Ovary (tissue), 9 donors: Measurements from ENCODE around the gene RBFOX2. TPM values are rescaled to one million over a fixed set of nuclear protein-coding genes. Genes with fewer than 3 reads are reported as not detected.

ENCODE experiments used
- DNase-seq, 5 donors: peaks; one replicate each; pipeline ENCODE4 v3.0.0-alpha.2; 2019 to 2020
- H3K27ac ChIP-seq, 2 donors: fragments of 200-600 bp; one replicate each; pipeline versions ENCODE4 v1.5.1 to v1.8.0; 2019 to 2022
- H3K27me3 ChIP-seq: fragments of 200-600 bp; one replicate; pipeline ENCODE4 v1.8.0; 2022
- H3K36me3 ChIP-seq: fragments of 200-600 bp; sonication (generic); one replicate; pipeline ENCODE4 v1.5.1; 2019
- H3K4me1 ChIP-seq: one replicate; pipeline ENCODE4 v1.8.1; 2013; ENCODE audit warnings: mild to moderate bottlenecking, moderate library complexity; ENCODE audit not compliant: insufficient read depth
- H3K4me3 ChIP-seq: fragments of 200-600 bp; sonication (generic); one replicate; pipeline ENCODE4 v1.5.1; 2017
- H3K9me3 ChIP-seq, 2 donors: fragments of 200-600 bp in 1 of 2; sonication (generic) in 1 of 2; one replicate each; pipeline versions ENCODE4 v1.5.1 to v1.8.1; 2013 to 2019; ENCODE audit warnings: mild to moderate bottlenecking in 1 of 2, moderate library complexity in 1 of 2
- CTCF ChIP-seq, 3 donors: fragments of 450-650 bp in 2 of 3; fragments of 200-600 bp in 1 of 3; IDR thresholded peaks; one replicate each; pipeline versions ENCODE4 v1.5.1 to v1.8.0; 2016 to 2022; ENCODE audit warnings: antibody characterized with exemption in 3 of 3, mild to moderate bottlenecking in 1 of 3
- EP300 ChIP-seq: sonication (generic); formaldehyde crosslinking; IDR thresholded peaks from one replicate; pipeline ENCODE4 v1.6.1; 2017; ENCODE audit warnings: antibody characterized with exemption
- POLR2A ChIP-seq: fragments of 450-650 bp; IDR thresholded peaks from one replicate; pipeline ENCODE4 v1.6.1; 2017; ENCODE audit warnings: antibody characterized with exemption, mild to moderate bottlenecking, moderate library complexity
- WGBS, 3 donors: extraction: QIAGEN DNeasy Blood & Tissue Kit in 1 of 3; methylation state at CpG; one replicate each; pipeline versions ENCODE4 v1.1.5 to v1.1.7; 2013 to 2017; 5-methylcytosine and 5-hydroxymethylcytosine counted together
- intact Hi-C, 4 donors: fragments of 100-400 bp; cut with DNase I; formaldehyde crosslinking; loops; one replicate each; pipeline versions ENCODE4 v1.11.0 to v1.15.1; 2022 to 2023
- polyA plus RNA-seq, 2 donors: library from polyadenylated mRNA; stranded (reverse); fragments of 200-250 nt in 1 of 2; fragments of 350-450 nt in 1 of 2; fragmentation: Illumina TruSeq in 1 of 2; extraction: RNeasy Lipid Tissue Mini Kit (QIAGEN cat#74804) in 1 of 2; gene quantifications; one replicate each; pipeline ENCODE4 v1.2.3, GENCODE V29; 2013 to 2014
- total RNA-seq, 7 donors: library from RNA; depleted of rRNA in 2 of 7; stranded (reverse); fragments of >200 nt in 2 of 7; fragmentation: NEBNext Ultra II Directional in 3 of 7; extraction: Animal tissue kit (Norgen Biotek cat#: 25700) in 3 of 7; gene quantifications; one replicate each; pipeline versions ENCODE4 v1.1.0 to v1.2.4, GENCODE V29; 2016 to 2023
- donor health status: DM: no; HTN: no; CAD: no; lungs with moderate emphysema.
- donor health status: DM: no; HTN: no; CAD: no.
- donor health status: Bipolar disorder and iron deficiency.
- donor health status: DM: yes; HTN: yes; CAD: no.
- donor health status: DM: no; HTN: no; CAD: no.
- donor health status: DM: yes; HTN: yes; CAD: no.

Gene RBFOX2
- total and polyA plus RNA-seq, 9 donors, result 68.7 to 140 (median 128) TPM

DNA sequence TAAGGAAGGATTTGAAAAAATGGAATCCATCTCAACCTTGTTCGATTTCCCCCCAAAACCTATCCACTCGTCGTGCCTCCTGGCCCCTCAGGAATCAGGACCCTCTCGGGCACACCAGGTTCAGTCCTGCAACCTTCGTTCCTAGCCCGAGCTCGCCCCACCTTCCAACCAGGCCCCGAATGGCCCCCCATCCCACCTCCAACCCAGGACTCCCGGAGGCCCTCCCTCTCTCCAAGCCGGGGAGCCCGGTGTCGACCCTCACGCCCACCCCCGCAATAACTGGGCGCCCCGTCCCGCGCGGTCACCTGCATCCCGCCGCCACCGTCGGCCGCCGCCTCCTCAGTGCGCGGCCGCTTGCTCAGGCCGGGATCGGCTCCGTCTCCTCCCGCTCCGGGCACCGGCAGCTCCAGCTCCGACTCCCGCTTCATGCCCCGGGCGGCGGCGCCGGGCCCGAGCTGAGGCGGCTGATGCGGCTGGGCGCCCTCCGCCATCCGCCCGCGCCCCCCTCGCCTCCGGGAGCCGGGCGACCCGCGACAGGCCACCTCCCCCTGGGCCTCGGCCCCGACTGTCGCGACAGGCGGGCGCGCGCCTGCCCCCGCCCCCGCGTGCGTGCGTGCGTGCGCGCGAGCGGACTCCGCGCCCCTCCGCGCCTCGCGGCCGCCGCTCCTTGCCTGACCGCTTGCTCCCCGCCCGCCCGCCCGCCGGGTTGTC lies 534 bp downstream of the RBFOX2 start:
- Histone ChIP-seq H3K4me3 (peak overlapping the region; percentile 66), H3K27me3 (no peaks in the 10 kb centered on the region), H3K36me3 (no peaks in the 10 kb centered on the region), H3K27ac (peak overlapping the region; percentile 84 to 93), H3K4me1 (peaks cover 9% of the 10 kb centered on the region), H3K9me3 (no peaks in the 10 kb centered on the region)
- intact Hi-C loops, result loop anchor here in 3 of 4 donors (10.0 kb wide), 2 partner anchors 53 to 63 kb away; no protein-coding TSS in a partner anchor
- no peak for TF ChIP-seq POLR2A
- no peak for TF ChIP-seq EP300
- no peak for TF ChIP-seq CTCF (IDR thresholded peaks at IDR 0.05)
- WGBS, 3 donors, result 0 to 1% (median 1%) methylated on average over 51 to 86 of the region's 87 CpGs
- peak in 2 of 5 donors; percentile 50 to 63 for DNase-seq

DNA sequence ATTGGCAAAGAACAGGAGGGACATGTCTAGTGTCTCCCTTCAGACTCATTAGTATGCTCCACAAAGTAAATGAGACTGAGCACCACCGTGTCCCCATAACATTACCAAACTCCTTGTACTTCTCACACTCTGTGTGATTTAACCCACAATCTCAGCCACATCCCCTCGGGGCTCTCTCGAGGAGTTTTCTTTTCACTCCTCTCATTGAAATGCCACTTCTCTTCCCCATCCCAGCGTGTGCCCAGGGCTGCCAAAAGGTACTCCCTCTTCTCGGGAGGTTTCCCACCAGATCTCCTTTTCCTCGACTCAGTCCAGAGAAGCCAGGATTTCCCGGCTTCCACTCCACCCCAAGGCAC lies 1.1 kb downstream of the RBFOX2 start:
- peak in 3 of 5 donors; percentile 22 to 42 (median 26) for DNase-seq
- intact Hi-C loops, result loop anchor here in 3 of 4 donors (10.0 kb wide), 2 partner anchors 53 to 63 kb away; no protein-coding TSS in a partner anchor
- 0% methylated on average over 7 of the region's 7 CpGs for WGBS, 3 donors
- no peak for TF ChIP-seq POLR2A
- H3K4me3 ChIP-seq, result peak overlapping the region; percentile 66
- H3K9me3 ChIP-seq, result no peaks in the 10 kb centered on the region
- peaks cover 12% of the 10 kb centered on the region for H3K4me1 ChIP-seq
- H3K27me3 ChIP-seq, result no peaks in the 10 kb centered on the region
- peak overlapping the region; percentile 84 to 93 for H3K27ac ChIP-seq
- no peaks in the 10 kb centered on the region for H3K36me3 ChIP-seq

GRCh38 chr22:36026741-36027140 lies 1.9 kb downstream of the RBFOX2 start:
- Histone ChIP-seq H3K36me3 (no peaks in the 10 kb centered on the region), H3K9me3 (no peaks in the 10 kb centered on the region), H3K4me1 (peaks cover 15% of the 10 kb centered on the region), H3K27ac (no peak overlapping the region), H3K27me3 (no peaks in the 10 kb centered on the region), H3K4me3 (peak overlapping the region; percentile 66)
- TF ChIP-seq CTCF (IDR thresholded peaks at IDR 0.05) (no peak), POLR2A (no peak), EP300 (no peak)
- intact Hi-C loops, result loop anchor here in 3 of 4 donors (10.0 kb wide), 2 partner anchors 52 to 62 kb away; no protein-coding TSS in a partner anchor
- DNase-seq, result no peak

DNA sequence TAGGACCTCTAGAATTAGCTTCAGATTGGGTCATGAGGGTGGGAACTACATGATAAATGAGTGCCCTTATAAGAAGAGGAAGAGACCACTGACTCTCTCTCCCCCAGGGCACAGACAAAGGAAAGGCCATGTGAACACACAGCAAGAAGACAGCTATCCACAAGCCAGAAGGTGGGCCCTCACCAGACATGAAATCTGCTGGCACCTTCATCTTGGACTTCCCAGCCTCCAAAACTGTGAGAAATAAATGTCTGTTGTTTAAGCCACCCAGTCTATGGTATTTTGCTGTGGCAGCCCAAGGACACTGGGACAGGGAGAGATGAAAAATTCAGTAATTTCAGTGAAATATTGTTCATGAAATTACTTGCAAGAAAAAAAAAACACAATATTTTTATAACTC lies 5.9 kb downstream of the RBFOX2 start:
- intact Hi-C loops, result loop anchor here in 3 of 4 donors (10.0 kb wide), 2 partner anchors 48 to 58 kb away; no protein-coding TSS in a partner anchor
- Histone ChIP-seq H3K36me3 (no peaks in the 10 kb centered on the region), H3K27me3 (no peaks in the 10 kb centered on the region), H3K27ac (peak overlapping the region in 1 of 2 donors; percentile 46), H3K4me3 (no peak overlapping the region), H3K9me3 (no peaks in the 10 kb centered on the region), H3K4me1 (peaks cover 21% of the 10 kb centered on the region)
- DNase-seq, result no peak
- TF ChIP-seq CTCF (IDR thresholded peaks at IDR 0.05) (no peak), POLR2A (no peak), EP300 (no peak)

- Histone ChIP-seq H3K4me1 (peaks cover 21% of the 10 kb centered on the region), H3K27ac (peak overlapping the region in 1 of 2 donors; percentile 46), H3K27me3 (no peaks in the 10 kb centered on the region), H3K9me3 (no peaks in the 10 kb centered on the region), H3K4me3 (no peak overlapping the region), H3K36me3 (no peaks in the 10 kb centered on the region)
- TF ChIP-seq POLR2A (no peak), EP300 (no peak), CTCF (IDR thresholded peaks at IDR 0.05) (no peak)
- intact Hi-C loops, result loop anchor here in 3 of 4 donors (10.0 kb wide), 2 partner anchors 47 to 57 kb away; no protein-coding TSS in a partner anchor
- WGBS, 3 donors, result 5 to 8% (median 6%) methylated on average over 1 of the region's 1 CpG
- no peak for DNase-seq
These were observed 6.5 kb downstream of the RBFOX2 start for GRCh38 chr22:36022162-36022561.
